Measurements from ENCODE around the gene NRIP2.
A peak's percentile ranks its signal among the peaks of the same experiment; 100 is the strongest.

The NRIP2 gene

GRCh38 chr12:2844786-2845185 lies 10.0 kb upstream of the NRIP2 start:
- no peak for DNase-seq (ENCODE audit: low read depth)

GRCh38 chr12:2842948-2843347 lies 8.1 kb upstream of the NRIP2 start:
- DNase-seq (ENCODE audit: low read depth), result no peak

GRCh38 chr12:2841056-2841650 lies 6.3 kb upstream of the NRIP2 start:
- no peak for DNase-seq (ENCODE audit: low read depth)

- DNase-seq (ENCODE audit: low read depth), result no peak
Observed at GRCh38 chr12:2836574-2836973, 1.7 kb upstream of the NRIP2 start.

- no peak for DNase-seq (ENCODE audit: low read depth)
Observed at GRCh38 chr12:2835691-2836403, 1.0 kb upstream of the NRIP2 start.

- no peak for DNase-seq (ENCODE audit: low read depth)
Observed at GRCh38 chr12:2833810-2834209, 1.0 kb downstream of the NRIP2 start.

DNA sequence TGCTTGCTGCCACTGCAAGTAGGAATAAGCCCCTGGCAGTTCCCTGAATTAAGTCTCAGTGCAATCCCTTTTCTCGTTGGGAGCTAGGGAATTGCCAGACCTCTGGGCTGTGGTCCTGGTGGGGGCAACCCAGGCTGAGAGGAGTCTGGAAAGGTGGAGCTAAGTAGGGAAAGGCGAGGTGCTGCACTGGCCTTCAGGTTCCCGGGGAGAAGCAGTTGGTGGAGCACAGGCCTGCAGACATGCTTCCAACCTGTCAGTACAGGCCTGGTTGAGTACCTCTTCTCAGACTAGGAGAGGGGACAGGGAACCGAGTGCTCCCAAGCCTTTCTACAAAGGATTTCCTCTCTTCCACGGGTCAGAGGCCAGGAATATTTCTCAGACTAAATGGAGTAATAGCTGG lies 1.5 kb downstream of the NRIP2 start:
- DNase-seq (ENCODE audit: low read depth), result no peak

- DNase-seq (ENCODE audit: low read depth), result no peak
Observed at GRCh38 chr12:2832550-2833127, 2.2 kb downstream of the NRIP2 start.

DNA sequence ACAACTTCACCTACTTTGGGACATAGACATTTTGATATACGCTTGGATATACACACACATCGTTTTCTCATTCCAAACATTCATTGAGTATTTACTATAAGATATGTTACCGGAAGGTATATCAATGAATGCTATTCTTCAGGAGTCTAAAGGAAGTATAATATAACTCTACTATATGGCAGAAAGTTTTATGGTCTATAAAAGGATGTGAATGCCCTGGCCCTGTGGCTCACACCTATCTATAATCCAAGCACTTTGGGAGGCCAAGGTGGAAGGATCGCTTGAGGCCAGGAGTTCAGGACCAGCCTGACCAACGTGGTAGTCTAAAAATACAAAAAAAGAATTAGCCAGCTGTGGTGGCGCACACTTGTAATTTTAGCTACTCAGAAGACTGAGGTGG lies 5.6 kb downstream of the NRIP2 start:
- DNase-seq (ENCODE audit: low read depth), result no peak

GRCh38 chr12:2826721-2827515 lies 7.9 kb downstream of the NRIP2 start:
- DNase-seq (ENCODE audit: low read depth), result no peak

- no peak for DNase-seq (ENCODE audit: low read depth)
Observed at GRCh38 chr12:2826036-2826435, 8.8 kb downstream of the NRIP2 start.

DNA sequence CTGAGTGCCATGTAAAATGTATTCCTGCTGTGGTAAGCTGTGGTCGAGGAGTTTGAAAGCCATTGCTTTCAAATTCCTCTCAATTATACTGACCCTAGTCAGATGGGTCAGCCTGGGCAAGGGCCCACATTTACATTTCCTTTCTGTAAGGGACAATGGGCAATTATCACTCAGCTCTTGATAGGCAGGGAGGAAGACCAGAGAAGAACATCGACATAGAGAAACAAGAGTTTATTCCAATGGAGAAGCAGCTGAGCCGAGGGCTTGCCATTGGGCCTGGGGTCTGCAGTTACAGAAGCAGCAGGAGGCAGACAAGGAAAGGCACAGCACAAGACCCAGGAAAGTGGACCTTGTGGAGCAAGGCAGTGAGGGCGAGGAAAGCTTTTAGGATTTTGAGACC lies 9.7 kb downstream of the NRIP2 start:
- DNase-seq (ENCODE audit: low read depth), result no peak

DNA sequence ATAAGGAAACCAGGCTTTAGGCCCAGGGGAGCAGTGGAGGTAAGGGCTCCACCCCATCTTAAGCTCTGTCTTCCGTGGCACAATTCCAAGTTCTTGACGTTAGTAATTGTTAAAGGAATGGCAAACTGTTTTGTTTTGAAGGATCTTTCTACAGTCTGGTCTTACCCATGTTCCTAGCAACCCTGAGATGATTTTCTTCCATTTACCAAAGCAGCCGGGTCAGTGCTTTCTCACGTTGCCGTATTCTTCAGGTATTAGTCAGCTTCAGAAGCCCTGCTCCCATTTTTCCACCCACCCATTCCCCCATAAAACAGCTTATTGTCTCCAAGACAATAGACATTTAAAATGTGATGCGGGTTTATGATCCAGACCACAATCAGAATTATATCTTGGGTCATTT lies 10.3 kb downstream of the NRIP2 start:
- no peak for DNase-seq (ENCODE audit: low read depth)

- DNase-seq (ENCODE audit: low read depth), result no peak
Observed at GRCh38 chr12:2823483-2823882, 11.4 kb downstream of the NRIP2 start.

DNA sequence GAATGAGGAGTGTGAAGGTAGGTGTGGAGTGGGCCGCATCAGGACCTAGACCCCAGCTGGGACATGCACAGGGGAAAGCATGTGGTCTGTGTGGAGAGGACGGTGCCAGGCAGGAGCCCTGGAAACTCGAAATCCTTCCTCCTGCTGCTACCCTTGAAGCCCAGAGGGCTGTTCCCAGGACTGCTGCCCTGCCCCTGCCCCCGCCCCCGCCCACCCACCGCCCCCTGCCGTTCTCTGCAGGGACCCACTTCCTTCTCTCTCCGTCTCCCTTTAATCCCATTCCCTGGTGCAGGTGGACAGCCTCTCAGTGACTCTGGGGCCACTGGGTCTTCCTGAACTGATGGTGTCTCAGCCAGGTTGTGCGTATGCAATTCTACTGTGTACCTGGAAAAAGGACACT lies 14.4 kb downstream of the NRIP2 start:
- no peak for DNase-seq (ENCODE audit: low read depth)

DNA sequence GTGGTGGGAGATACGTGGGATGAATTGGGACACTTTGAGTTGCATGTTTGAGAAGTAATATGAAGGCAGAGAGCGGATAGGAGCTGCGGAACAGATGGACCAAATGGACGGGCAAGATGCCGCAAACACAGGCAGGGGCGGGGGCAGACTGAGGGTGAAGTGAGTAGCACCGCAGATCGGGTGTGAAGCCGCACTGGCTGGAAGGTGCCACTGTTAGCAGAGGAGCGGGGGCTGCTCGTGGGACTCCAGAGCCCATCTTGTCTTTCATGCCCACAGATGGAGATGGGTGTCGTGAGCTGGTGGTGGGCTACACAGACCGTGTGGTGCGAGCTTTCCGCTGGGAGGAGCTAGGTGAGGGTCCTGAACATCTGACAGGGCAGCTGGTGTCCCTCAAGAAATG lies 15.0 kb downstream of the NRIP2 start:
- no peak for DNase-seq (ENCODE audit: low read depth)

DNA sequence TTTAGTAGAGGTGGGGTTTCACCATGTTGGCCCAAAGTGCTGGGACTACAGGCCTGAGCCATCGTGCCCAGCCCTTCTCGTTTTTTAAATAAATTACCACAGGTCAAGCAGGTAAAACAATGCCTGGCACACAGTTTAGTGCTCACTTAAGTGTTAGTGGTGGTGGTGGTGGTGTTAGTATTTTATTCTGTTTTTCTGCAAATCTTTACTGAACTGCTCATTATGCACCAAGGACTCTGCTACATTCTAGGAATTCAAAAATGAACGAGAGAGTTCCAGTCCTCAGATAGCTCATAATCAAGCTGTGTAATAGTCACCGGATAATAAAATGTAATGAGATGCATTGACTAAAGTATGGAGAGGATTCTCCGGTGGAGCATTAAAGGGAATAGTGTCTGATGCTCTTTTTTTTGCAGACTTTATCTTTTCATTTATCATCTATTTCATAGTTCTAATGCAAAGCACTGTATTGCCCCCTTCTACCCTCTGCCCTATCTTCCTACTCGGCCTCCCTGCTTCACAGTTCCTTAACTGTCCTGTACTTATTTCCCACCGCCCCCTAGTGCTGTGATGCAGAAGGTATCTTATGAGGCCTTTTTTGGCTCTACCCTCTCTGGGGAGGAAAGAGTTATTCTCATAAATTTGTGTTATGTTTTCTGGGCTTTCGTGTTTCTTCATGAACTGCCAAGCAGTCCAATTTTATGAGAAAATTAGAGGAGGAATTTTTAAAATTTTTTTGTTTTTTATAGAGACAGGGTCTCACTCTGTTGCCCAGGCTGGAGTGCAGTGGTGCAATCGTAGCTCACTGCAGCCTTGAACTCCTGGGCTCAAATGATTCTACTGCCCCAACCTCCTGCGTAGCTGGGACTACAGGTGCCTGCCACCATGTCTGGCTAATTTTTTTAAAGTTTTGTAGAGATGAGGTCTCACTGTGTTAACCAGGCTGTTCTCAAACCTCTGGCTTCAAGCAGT lies 21.3 kb downstream of the NRIP2 start:
- DNase-seq (ENCODE audit: low read depth), result no peak

- DNase-seq (ENCODE audit: low read depth), result peak; percentile 96
Observed at GRCh38 chr12:2812290-2813213, 22.3 kb downstream of the NRIP2 start, which contains the start of gene ITFG2. Gene ITFG2, plus strand, starts transcription at chr12:2812668. Its CDS starts 93 bp downstream, at chr12:2812761.

DNA sequence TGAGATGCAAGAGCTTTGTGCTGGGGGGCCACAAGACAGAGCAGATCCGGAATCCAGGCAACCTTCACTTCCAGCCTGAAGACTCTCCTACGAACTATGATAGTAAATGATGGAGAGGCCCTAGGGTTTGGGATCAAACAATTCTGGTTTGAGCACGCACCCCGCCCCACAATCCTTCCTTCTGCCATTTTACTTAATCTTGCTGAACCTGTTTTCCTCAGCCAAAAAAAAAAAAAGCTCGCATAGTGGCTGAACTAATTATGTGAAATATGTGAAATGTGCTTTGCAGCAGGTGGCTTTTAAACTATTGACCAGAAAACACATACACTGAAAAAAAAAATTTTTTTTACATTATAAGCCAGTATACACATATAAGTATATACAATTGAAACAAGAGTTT lies 23.0 kb downstream of the NRIP2 start:
- no peak for DNase-seq (ENCODE audit: low read depth)

DNA sequence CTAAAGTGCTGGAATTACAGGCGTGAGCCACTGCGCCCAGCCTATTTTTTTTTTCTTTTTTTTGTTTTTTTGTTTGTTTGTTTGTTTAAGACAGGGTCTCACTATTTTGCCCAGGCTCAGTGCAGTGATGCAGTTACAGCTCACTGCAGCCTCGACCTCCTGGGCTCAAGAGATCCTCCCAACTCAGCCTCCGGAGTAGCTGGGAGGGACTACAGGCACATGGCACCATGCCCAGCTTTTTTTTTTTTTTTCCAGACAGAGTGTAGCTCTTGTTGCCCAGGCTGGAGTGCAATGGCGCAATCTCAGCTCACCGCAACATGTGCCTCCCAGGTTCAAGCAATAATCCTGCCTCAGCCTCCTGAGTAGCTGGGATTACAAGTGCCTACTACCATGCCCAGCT lies 28.1 kb downstream of the NRIP2 start:
- DNase-seq (ENCODE audit: low read depth), result no peak

DNA sequence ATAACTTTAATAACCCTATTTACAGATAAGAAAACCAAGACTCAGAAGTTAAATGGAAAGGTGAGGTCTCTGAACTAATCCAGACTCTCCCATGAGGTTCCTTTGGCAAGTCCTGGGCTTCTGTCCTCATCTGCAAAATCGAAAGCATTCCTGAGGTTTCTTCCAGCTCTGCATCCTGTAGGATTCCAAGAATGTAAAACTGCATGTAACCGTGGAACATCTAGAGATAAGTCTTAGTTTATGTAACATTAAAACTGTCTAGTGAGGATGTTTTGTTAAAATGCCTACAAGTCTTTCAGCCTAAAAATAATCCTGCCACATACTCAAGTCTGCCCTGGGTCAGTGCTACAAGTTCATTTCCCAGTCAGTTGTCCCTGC lies 29.7 kb downstream of the NRIP2 start:
- no peak for DNase-seq (ENCODE audit: low read depth)
